ENCODE results near the gene NPW.

DNA sequence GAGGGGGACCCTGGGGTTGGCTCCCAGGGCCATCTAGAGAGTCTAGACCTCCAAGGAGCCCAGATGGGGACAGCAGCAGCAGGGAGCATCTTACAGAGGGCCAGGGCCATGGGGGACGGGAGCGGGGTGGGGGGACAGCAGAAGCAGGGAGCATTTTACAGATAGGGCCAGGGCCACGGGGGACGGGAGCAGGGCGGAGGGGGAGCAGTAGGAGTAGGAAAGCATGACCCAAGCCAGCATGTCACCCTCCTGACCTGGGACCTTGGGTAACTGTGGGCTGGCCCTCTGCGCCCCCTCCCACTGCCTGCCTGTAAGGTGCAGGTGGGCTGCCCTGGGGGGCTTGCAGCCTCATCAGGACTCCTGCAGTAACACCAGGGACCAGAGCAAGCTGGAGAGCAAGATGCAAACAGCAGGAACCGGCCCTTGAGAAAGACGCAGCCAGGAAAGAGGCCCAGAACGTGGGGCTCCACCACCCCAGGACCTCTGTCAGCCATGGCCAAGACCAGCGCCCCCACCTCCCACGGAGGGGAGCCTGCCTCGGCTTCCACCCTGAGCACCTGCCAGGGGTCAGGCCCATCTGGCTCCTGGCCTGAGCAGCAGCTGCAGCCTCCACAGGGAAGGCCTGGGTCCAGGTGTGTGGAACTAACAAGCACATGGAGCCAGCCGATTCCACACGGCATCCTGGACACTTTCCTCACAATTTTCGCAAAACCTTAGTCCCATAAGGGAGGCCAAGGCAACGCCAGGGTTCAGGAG is 12.3 kb upstream of the NPW start:
- TF ChIP-seq EZH2 (IDR thresholded peaks at IDR 0.05; ENCODE audit: insufficient read depth, poor library complexity, severe bottlenecking), result no peak
- TF ChIP-seq EZH2phosphoT487 (IDR thresholded peaks at IDR 0.05; ENCODE audit: insufficient read depth, low read depth), result no peak

Measured in GM23248 (cell line).